SIG-M5 treated with dmso at 0.1 percent for 504 hours (cell line): ENCODE measurements around the gene KCNF1.

ENCODE experiments used
- DNase-seq: peaks from one replicate; lab custom pipeline; 2025; ENCODE audit not compliant: unreplicated experiment; lab: John Stamatoyannopoulos, UW

Gene KCNF1

DNA sequence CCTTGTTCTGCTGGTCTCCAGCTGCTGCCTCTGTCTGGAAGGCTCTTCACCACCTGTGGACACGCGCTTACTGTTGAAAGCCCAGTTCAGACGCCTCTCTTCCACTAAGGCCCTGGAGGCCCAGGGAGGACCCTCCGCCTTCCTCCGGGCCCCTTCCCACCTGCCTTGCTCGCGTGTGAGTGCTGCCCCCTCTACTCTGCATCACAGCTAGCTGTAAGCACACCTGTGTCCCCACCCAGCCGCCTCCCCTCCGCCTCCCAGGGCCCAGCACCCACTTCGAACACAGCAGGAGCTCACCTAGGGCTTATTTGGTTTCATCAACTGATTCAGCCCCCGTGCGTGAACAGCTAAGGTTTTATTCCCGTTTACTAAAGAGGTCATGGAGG, 49.7 kb downstream of the KCNF1 start:
- no peak for DNase-seq

DNA sequence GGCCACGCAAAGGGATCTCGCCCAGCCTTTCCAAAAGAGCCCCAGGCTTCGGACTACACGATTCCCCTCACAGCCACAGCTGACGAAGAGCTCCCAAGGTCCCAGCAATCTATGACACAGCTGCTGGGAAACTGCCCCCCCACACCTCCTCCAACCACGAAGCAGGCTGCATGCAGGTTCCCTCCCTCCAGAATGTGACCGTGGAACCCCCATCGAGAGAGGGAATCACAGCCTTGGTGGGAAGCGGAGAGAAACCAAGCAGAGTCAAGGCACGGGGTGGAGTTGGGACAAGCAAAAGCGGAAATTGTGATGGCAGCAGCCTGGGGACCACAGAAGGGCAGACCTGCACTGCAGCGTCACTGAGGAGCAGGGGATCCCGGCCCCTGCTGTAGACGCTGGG, 50.3 kb downstream of the KCNF1 start:
- DNase-seq = no peak

DNA sequence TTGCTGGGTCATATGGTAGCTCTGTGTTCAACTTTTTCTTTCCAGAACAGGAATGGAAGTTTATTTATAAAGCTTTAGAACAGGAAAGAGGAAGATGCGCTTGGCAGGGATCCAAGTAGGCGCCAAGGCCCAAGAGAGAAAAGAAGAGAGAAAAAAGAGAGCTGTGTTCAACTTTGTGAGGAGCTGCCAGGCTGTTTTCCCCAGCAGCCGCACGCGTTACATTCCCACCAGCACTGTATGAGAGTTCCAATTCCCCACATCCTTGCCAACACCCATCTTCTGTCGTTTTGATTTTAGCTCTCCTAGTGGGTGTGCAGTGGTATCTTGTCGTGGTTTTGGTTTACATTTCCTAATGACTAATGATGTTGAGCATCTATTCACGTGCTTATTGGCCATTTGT, 51.4 kb downstream of the KCNF1 start:
- DNase-seq = no peak
